HL-60 (cell line): Measurements from ENCODE around the gene EFEMP2.

Source experiments
- DNase-seq, 2 experiments: peaks; one replicate each; pipeline ENCODE4 v3.0.0-alpha.2; 2010 to 2020; ENCODE audit warnings: low read depth in 1 of 2, low spot score in 1 of 2
- H3K27ac ChIP-seq: fragments of 250-450 bp; sonication (Bioruptor Pico); replicated peaks from 2 replicates; pipeline ENCODE4 v1.5.1; 2020; ENCODE audit warnings: mild to moderate bottlenecking, moderate library complexity
- H3K27me3 ChIP-seq: fragments of 250-450 bp; sonication (Bioruptor Pico); 2 replicates; pipeline ENCODE4 v1.5.1; 2021; ENCODE audit warnings: mild to moderate bottlenecking, moderate library complexity; ENCODE audit not compliant: insufficient read depth, poor library complexity, severe bottlenecking
- H3K4me3 ChIP-seq: replicated peaks from 2 replicates; pipeline ENCODE4 v1.5.1; 2011; ENCODE audit warnings: mild to moderate bottlenecking, control low read depth, low read length; ENCODE audit not compliant: insufficient read depth
- GABPA ChIP-seq: IDR thresholded peaks from 2 replicates; pipeline ENCODE4 v1.6.1; 2012; ENCODE audit warnings: low read depth
- POLR2AphosphoS5 ChIP-seq: IDR thresholded peaks from 2 replicates; pipeline ENCODE4 v1.6.1; 2012; ENCODE audit warnings: low read depth
- REST ChIP-seq: IDR thresholded peaks from 2 replicates; pipeline ENCODE4 v1.6.1; 2012; ENCODE audit warnings: low read depth; ENCODE audit not compliant: insufficient replicate concordance
- SPI1 ChIP-seq: IDR thresholded peaks from 2 replicates; pipeline ENCODE4 v1.6.1; 2012; ENCODE audit warnings: low read depth, mild to moderate bottlenecking, borderline replicate concordance
- TF ChIP-seq, protein P1 (sequence below): IDR thresholded peaks from one replicate; pipeline ENCODE4 v1.5.1; 2011; ENCODE audit warnings: low read length, control low read depth, inconsistent platforms; ENCODE audit not compliant: insufficient read depth

EFEMP2 gene

DNA sequence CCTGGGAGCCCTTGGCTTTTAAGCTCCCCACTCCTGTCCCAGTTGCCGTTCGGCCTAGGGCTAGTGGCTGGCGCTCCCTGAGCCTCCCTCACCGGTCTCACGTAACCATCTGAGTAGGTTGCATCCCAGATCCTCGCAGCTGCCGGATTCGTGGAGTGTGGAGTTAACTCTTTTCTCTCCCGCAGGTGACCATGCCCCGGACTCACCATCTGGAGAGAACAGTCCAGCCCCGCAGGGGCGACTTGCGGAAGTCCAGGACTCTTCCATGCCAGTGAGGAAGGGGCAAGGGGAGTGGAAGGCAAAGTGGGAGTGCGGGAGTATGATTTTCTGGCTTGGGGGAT is 11.5 kb downstream of the EFEMP2 start:
- H3K27ac ChIP-seq, result peak overlapping the region; percentile 94
- TF ChIP-seq REST (no peak), SPI1 (no peak), GABPA (no peak), POLR2AphosphoS5 (no peak)
- TF ChIP-seq, protein P1, sequence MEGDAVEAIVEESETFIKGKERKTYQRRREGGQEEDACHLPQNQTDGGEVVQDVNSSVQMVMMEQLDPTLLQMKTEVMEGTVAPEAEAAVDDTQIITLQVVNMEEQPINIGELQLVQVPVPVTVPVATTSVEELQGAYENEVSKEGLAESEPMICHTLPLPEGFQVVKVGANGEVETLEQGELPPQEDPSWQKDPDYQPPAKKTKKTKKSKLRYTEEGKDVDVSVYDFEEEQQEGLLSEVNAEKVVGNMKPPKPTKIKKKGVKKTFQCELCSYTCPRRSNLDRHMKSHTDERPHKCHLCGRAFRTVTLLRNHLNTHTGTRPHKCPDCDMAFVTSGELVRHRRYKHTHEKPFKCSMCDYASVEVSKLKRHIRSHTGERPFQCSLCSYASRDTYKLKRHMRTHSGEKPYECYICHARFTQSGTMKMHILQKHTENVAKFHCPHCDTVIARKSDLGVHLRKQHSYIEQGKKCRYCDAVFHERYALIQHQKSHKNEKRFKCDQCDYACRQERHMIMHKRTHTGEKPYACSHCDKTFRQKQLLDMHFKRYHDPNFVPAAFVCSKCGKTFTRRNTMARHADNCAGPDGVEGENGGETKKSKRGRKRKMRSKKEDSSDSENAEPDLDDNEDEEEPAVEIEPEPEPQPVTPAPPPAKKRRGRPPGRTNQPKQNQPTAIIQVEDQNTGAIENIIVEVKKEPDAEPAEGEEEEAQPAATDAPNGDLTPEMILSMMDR, result no peak
- H3K27me3 ChIP-seq, result no peaks in the 10 kb centered on the region
- peak overlapping the region; percentile 91 for H3K4me3 ChIP-seq
- DNase-seq, result no peak

GRCh38 chr11:65860278-65861164 is 12.1 kb downstream of the EFEMP2 start, which contains the start of gene MUS81:
TSS of gene MUS81 (plus strand) at chr11:65860433. CDS start at chr11:65860754, 321 bp downstream.
- DNase-seq, result peak; percentile 98
- Histone ChIP-seq H3K27me3 (no peaks in the 10 kb centered on the region), H3K27ac (peak within 1 kb of the TSS; percentile 94), H3K4me3 (peak within 1 kb of the TSS; percentile 91)
- TF ChIP-seq SPI1 (0 out of 2 replicates have a peak, but pooled peaks have one; percentile 0), REST (peak; percentile 30), GABPA (peak; percentile 72; the same call in 1 of the 2 replicates), POLR2AphosphoS5 (peak; percentile 66)
- TF ChIP-seq, protein P1, result peak; percentile 76

- H3K27ac ChIP-seq, result peak overlapping the region; percentile 94
- no peak for DNase-seq
- H3K27me3 ChIP-seq, result no peaks in the 10 kb centered on the region
- peak overlapping the region; percentile 91 for H3K4me3 ChIP-seq
- TF ChIP-seq REST, result no peak
- peak; percentile 13 for TF ChIP-seq POLR2AphosphoS5
- peak; percentile 1; the same call in 1 of the 2 replicates for TF ChIP-seq SPI1
- TF ChIP-seq, protein P1, result no peak
Measured at GRCh38 chr11:65859812-65860277, 12.8 kb downstream of the EFEMP2 start.
